ENCODE measurements around the gene CDH5.

- no peak for TF ChIP-seq EZH2 (IDR thresholded peaks at IDR 0.05; ENCODE audit: borderline replicate concordance, low read depth, low read length, poor library complexity, severe bottlenecking)
- no peak for TF ChIP-seq CTCF (conservative IDR thresholded peaks at IDR 0.05; ENCODE audit: low read depth, low read length)
These were observed 35.1 kb downstream of the CDH5 start for GRCh38 chr16:66401610-66402009.

All from A673 (cell line).